GM15510 (cell line): ENCODE measurements around the gene C1QL1.

Experiments used
- POLR2A ChIP-seq: IDR thresholded peaks from 3 replicates; pipeline ENCODE4 v1.6.1; 2011; ENCODE audit warnings: borderline replicate concordance; ENCODE audit not compliant: insufficient read length; ENCODE audit errors: extremely low read depth

The C1QL1 gene

DNA sequence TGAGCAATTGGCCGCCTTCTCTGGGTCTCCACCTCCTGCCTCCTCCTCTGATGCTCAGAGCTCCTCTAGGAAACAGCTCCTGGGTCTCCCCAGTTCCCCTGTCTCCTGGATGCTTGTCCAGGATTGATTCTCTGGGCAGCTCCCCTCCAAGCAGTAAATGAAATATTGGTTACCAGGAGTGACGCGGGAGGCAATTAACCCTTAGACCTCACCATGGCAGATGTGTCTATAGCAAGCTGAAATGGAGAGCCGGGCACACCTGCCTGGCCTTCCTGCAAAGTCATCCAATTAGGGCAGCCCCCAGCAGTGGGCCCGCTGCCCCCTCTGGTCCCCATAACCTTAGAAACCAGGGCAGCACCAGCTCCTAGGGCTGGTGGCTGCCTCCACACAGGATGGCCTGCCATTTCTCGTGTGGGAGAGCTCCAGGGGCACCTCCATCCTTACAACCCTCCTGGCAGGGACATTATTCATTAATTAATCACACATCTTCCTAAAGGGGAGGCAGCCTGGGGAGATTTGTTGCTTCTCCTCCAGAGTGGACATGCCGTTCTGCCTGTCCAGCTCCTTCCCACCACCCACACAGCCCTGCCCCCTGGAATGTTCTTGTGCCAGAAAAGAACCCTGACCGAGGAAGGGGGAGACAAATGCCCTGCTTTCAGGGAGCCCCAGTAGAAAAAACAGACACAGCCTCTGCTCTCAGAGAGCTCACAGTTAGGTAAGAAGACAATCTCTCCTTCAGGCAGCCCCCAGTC, 12.3 kb downstream of the C1QL1 start:
- no peak for TF ChIP-seq POLR2A

DNA sequence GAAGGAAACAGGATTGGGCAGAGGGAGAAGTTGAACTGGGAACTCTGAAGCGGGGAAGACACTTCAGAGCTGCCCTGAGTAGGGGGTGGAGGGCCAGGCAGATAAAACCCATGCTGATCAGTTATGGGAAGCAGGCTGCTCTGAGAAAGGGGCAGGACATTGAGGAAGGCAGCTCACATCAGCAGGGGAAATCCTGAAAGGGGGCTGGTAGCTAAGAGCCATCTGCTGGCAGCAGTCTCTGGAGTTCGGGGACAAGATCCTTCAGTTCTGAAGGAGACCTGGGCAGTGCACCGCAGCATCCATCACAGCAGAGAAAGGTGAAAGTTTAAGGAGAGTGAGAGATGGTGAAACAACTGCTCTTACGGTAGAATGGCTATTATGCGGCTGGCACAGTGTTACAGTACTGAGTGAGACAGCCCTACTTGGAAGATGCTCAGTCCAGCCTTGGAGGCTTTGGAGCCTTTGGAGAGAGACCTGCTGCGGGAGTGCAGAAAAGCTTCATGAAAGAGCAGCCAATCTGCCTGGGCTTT, 15.1 kb downstream of the C1QL1 start:
- TF ChIP-seq POLR2A = no peak

GRCh38 chr17:44948315-44948795, 19.7 kb downstream of the C1QL1 start:
- no peak for TF ChIP-seq POLR2A

GRCh38 chr17:44947461-44948314, 20.4 kb downstream of the C1QL1 start, which contains the start of gene KIF18B:
Gene KIF18B (minus strand): TSS chr17:44947773. CDS start chr17:44936344, 11,429 bp downstream.
- TF ChIP-seq POLR2A = peak; percentile 94

DNA sequence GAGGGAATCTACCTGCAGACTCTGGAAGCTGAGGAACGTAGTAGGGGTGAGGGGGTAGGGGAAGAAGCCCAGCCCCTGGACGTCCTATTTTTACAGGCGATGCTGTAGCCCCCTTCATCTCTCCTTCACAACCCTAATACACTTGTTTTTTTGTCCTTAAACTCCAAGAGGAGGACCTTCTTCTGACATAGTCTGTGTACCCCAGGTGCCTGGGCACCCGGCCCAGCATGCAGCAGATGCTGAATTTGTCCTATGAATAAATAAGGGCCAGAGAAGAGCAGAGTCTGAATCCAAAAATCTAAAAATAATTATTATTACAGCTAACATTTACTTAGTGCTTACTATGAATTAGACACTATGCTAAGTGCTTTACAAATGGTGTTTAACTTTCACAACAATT, 25.6 kb downstream of the C1QL1 start:
- TF ChIP-seq POLR2A = no peak

DNA sequence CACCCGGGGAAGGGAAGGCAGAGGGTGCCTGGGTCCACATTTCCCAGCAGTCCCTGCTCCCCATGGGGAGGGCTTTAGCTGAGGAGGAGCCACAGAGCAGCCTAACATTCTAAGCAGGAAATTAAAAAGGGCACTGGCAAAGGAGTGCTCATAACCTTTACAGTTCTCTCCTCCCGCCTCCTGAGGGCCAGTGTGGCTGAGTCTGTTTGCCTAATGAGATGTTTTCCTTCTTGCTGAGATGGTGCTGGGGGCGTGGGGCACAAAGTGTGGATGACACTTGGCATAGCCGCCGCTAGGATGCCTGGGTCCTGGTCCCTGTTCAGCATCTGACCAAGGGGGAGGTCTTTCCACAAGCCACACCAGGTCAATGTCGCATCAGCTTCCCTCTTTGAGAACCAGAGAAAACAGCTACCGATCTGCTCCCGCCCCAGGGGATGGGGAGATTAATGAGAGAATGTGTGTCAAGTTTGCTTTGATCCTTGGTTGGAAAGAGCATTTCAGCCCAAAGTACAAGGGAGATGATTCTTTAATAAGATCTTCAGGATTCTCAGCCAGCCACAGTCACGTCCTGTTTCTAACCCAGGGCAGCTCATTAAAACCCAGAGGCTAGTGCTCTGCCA, 26.3 kb downstream of the C1QL1 start:
- no peak for TF ChIP-seq POLR2A

DNA sequence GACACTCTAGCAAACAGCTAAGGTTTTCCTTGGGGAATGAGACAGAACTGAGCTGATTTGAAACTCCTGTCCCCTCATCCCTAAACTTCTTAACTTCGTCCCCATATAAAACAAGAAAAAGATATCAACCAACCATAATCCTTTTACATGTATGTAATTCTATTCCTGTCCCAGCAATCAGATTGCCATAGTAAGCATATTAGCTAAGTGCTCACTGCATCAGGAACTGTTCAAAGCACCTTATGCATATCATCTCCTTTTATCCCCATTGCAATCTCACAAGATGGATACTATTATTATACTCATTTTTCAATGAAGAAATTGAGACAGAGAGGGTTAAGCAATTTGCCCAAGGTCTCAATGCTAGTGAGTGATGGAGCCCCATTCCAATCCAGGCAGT, 27.3 kb downstream of the C1QL1 start:
- TF ChIP-seq POLR2A = no peak

DNA sequence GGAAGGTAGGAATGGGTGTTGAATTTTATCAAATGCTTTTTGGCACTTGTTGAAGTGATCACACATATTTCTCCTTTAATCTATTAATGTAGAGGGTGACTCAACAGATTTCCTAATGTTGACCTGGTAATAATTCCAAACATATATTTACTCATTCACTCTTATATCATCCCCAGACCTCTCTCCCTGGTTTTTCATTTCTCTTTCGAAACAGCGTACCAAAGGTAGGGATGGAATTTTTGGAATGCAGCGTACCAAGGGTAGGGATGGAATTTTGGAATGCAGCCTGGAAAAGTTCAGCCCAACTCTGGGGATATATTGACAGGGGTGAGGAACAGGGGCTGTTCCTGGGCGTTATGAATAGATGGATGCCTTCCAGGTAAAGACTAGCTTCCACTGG, 27.8 kb downstream of the C1QL1 start:
- no peak for TF ChIP-seq POLR2A

DNA sequence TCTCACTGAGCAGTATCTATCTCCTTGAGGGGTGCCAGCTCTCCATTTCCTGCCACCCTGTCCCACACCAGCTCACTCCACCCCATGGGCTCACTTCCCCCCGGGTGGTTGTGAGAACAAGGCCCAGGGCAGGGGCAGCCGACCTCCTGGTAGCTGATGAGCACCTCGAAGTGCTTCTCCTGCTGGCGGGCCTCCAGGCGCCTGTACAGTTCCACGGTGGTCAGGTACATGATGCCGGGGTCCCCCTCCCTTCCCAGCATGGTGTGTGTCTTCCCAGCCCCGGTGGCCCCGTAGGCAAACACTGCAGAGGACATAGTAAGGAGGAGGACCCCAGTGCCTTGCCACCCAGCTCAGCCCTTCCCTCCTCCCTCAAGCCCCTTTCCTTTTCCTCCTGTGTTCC, 33.0 kb downstream of the C1QL1 start:
- TF ChIP-seq POLR2A = no peak

DNA sequence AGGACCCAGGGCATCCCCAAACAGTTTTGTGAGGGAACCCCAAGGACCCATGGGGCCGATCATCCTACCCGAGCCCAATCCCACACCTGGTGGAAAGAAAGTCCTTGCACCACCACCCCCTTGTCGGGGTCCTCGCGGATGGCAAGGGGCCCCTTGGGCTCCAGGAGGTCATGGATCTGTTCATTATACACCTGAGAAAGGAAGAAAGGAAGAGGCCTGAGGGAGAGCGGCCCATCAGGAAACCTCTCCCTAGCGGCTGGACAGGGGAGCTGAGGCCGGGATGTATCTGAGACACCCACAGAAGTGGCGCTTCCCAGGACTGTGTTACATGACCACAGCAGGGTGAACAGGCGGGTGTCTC, 33.4 kb downstream of the C1QL1 start:
- TF ChIP-seq POLR2A = no peak

DNA sequence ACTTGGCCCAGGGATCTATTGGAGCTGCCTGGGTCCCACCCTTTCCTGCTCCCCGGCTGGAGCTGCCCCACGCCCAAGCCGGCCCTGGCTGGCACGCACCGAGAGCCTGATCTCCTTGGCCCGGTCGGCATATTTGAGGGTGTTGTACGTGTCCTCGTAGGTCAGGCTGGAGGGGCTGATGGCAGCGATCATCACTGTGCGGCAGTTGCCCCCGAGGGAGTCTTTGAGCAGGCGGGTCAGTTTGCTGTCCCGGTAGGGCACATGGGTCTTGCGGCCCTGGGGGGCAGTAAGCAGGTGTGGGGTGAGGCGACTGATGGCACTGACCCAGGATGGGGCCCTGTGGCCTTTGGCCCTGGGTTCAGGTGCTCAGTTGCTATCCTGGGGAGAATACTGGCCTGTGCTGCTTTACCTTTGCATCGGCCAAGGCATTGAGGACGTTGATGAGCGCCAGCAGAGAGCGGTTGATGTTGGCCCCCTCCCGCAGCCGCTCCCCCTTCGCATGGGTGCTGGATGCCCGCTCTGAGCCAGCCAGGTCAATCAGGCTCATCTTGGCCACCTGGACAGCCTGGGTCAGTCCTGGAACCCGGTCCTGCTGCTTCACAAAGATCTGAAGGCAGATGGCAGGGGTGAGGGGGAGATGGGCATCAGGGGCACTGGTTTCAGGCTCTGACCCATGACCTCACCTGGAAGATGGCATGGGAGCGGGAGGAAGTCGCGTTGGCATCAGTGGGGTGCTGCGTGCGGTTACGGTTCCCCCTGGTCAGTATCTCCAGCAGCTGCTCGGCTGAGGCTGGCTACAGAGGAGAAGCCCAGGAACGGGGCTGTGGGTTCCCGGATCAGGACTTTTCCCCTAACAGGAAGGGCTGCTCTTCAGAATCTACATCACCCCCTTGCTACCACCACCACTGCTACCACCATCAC, 34.0 kb downstream of the C1QL1 start:
- TF ChIP-seq POLR2A = no peak

GRCh38 chr17:44932787-44933097, 35.4 kb downstream of the C1QL1 start:
- no peak for TF ChIP-seq POLR2A

GRCh38 chr17:44932096-44932786, 35.9 kb downstream of the C1QL1 start:
- no peak for TF ChIP-seq POLR2A

GRCh38 chr17:44931376-44931775, 36.7 kb downstream of the C1QL1 start:
- TF ChIP-seq POLR2A = no peak

DNA sequence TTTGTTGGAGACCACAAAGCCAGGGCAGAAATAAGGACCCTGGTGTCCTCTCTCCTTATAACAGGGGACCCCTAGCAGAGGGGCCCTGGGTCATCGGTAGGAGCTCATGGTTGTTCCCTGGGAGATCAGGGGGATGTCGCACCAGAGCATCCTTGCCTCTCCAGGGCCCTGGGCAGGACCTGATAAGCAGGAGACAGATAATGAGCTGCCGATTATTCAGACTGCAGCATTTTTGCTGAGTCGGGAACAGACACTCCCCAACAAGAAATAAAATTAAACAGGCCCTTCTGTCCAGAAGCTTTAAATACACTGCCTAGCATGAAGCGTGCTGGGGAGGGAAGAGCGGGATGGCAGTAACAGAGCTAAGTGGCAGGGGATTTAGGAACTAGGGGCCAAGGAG, 37.4 kb downstream of the C1QL1 start:
- no peak for TF ChIP-seq POLR2A
